NCI-H1417 (cell line): ENCODE results near the gene TMEM59L.
"Not testable (repeated sequence)": the region's sequence is repeated elsewhere in the genome, so short reads cannot be mapped to it uniquely, and the experiment has no call there.

ENCODE experiments used
- DNase-seq, 3 experiments: peaks; one replicate each; lab custom pipeline; 2025; lab: John Stamatoyannopoulos, UW

The TMEM59L gene

GRCh38 chr19:18612772-18613588, at the start of gene TMEM59L:
Gene TMEM59L (plus strand): TSS chr19:18612870. CDS start chr19:18612959, 89 bp downstream.
- DNase-seq: peak in 2 of 3 experiments; percentile 55

- no peak for DNase-seq
Observed at GRCh38 chr19:18566953-18567352, 45.7 kb upstream of the TMEM59L start.

GRCh38 chr19:18568367-18568766, 44.3 kb upstream of the TMEM59L start:
- DNase-seq: no peak

GRCh38 chr19:18571564-18572344, 40.9 kb upstream of the TMEM59L start, which contains the start of gene UBA52:
Gene UBA52 (plus strand): TSS chr19:18571857. CDS start chr19:18573301, 1,444 bp downstream.
- peak; percentile 95 to 98 (median 98) for DNase-seq

- DNase-seq: peak in 1 of 3 experiments; percentile 20
Observed at GRCh38 chr19:18574691-18575291, 37.9 kb upstream of the TMEM59L start.

GRCh38 chr19:18576383-18576782, 36.3 kb upstream of the TMEM59L start:
- no peak for DNase-seq

GRCh38 chr19:18577365-18577914, 35.2 kb upstream of the TMEM59L start:
- DNase-seq: no peak

- no peak for DNase-seq
Observed at GRCh38 chr19:18580311-18580710, 32.4 kb upstream of the TMEM59L start.

- DNase-seq: no peak
Observed at GRCh38 chr19:18586306-18586705, 26.4 kb upstream of the TMEM59L start.

- DNase-seq: no peak
Observed at GRCh38 chr19:18587561-18587960, 25.1 kb upstream of the TMEM59L start.

GRCh38 chr19:18587962-18588610, 24.6 kb upstream of the TMEM59L start:
- no peak for DNase-seq

- peak; percentile 48 to 90 (median 89) for DNase-seq
Observed at GRCh38 chr19:18588611-18589379, 23.9 kb upstream of the TMEM59L start, which contains the start of gene REX1BD. Gene REX1BD (plus strand): TSS chr19:18588798. CDS start chr19:18588802, 4 bp downstream.

GRCh38 chr19:18589380-18590272, 23.0 kb upstream of the TMEM59L start:
- peak; percentile 33 to 81 (median 80) for DNase-seq

GRCh38 chr19:18590273-18591272, 22.1 kb upstream of the TMEM59L start:
- peak in 2 of 3 experiments; percentile 86 to 93 for DNase-seq

- DNase-seq: no peak
Observed at GRCh38 chr19:18591735-18592385, 20.8 kb upstream of the TMEM59L start.

GRCh38 chr19:18592732-18593131, 19.9 kb upstream of the TMEM59L start:
- DNase-seq: not testable (repeated sequence)

GRCh38 chr19:18593367-18594095, 19.1 kb upstream of the TMEM59L start:
- DNase-seq: no peak
